GM18907 (cell line): ENCODE data around the gene INSL3.

Source experiments
- ATAC-seq: cut with Tn5 transposase; IDR thresholded peaks from one replicate; pipeline ENCODE4 v1.9.1; 2021; ENCODE audit warnings: mild to moderate bottlenecking, moderate library complexity; ENCODE audit not compliant: unreplicated experiment

Gene INSL3

GRCh38 chr19:17847538-17848366, 26.4 kb upstream of the INSL3 start, which contains the start of gene JAK3:
JAK3 (minus strand) TSS chr19:17847982; CDS start chr19:17844417, 3,565 bp downstream.
- peak; percentile 59 for ATAC-seq

- no peak for ATAC-seq
These were observed 24.8 kb upstream of the INSL3 start for GRCh38 chr19:17846146-17846545.

GRCh38 chr19:17843908-17844490, 22.7 kb upstream of the INSL3 start:
- ATAC-seq: no peak

GRCh38 chr19:17843292-17843827, 22.0 kb upstream of the INSL3 start:
- no peak for ATAC-seq

- ATAC-seq: no peak
These were observed 21.5 kb upstream of the INSL3 start for GRCh38 chr19:17842663-17843291.

- ATAC-seq: no peak
These were observed 20.7 kb upstream of the INSL3 start for GRCh38 chr19:17841810-17842662.

GRCh38 chr19:17841371-17841809, 20.1 kb upstream of the INSL3 start:
- ATAC-seq: no peak

- ATAC-seq: no peak
These were observed 18.7 kb upstream of the INSL3 start for GRCh38 chr19:17840019-17840418.

GRCh38 chr19:17837972-17838371, 16.7 kb upstream of the INSL3 start:
- ATAC-seq: no peak

GRCh38 chr19:17836530-17836929, 15.2 kb upstream of the INSL3 start:
- ATAC-seq: no peak

- no peak for ATAC-seq
These were observed 14.1 kb upstream of the INSL3 start for GRCh38 chr19:17835182-17836006.

GRCh38 chr19:17834350-17835181, 13.2 kb upstream of the INSL3 start:
- no peak for ATAC-seq

- no peak for ATAC-seq
These were observed 11.3 kb upstream of the INSL3 start for GRCh38 chr19:17832443-17833208.

GRCh38 chr19:17831419-17831888, 10.1 kb upstream of the INSL3 start:
- no peak for ATAC-seq

- no peak for ATAC-seq
These were observed 9.5 kb upstream of the INSL3 start for GRCh38 chr19:17830567-17831418.

GRCh38 chr19:17829855-17830566, 8.7 kb upstream of the INSL3 start:
- no peak for ATAC-seq
